Activated T-cell treated with anti-CD3 and anti-CD28 coated beads, Interleukin-2, amount 50 U/mL, for 4 hours (primary cell): Measurements from ENCODE around the gene HSD17B2. TPM values are rescaled to one million over a fixed set of nuclear protein-coding genes. Genes with fewer than 3 reads are reported as not detected.
"Not testable (repeated sequence)": the region's sequence is repeated elsewhere in the genome, so short reads cannot be mapped to it uniquely, and the experiment has no call there.

Experiments used
- ATAC-seq, 2 donors: fragments of 200-7000 bp; cut with Tn5 transposase; one replicate each; pipeline ENCODE4 v1.10.0; 2021
- DNase-seq: peaks from one replicate; pipeline ENCODE4 v3.0.0-alpha.2; 2020
- H3K27me3 Mint-ChIP-seq: one replicate; pipeline ENCODE4 v1.8.0; 2021; ENCODE audit warnings: low read depth, mixed read lengths
- H3K36me3 Mint-ChIP-seq: one replicate; pipeline ENCODE4 v1.8.0; 2022; ENCODE audit warnings: mixed read lengths; ENCODE audit not compliant: insufficient read depth
- H3K4me1 Mint-ChIP-seq: one replicate; pipeline ENCODE4 v1.8.0; 2021; ENCODE audit warnings: low read depth, mixed read lengths
- H3K4me3 Mint-ChIP-seq: one replicate; pipeline ENCODE4 v1.8.0; 2021; ENCODE audit warnings: mild to moderate bottlenecking, moderate library complexity, mixed read lengths
- H3K9me3 Mint-ChIP-seq: one replicate; pipeline ENCODE4 v1.8.0; 2021; ENCODE audit warnings: mixed read lengths
- total RNA-seq, 3 donors: library from RNA; stranded (reverse); gene quantifications; one replicate each; pipeline ENCODE4 v1.2.1, GENCODE V29; 2021

Gene HSD17B2
- total RNA-seq, 3 donors from 2014 or later, result not detected

- ATAC-seq, result peak in 1 of 2 donors; percentile 10
- H3K4me3 Mint-ChIP-seq, result not testable (repeated sequence)
Observed at GRCh38 chr16:82009789-82010188, 25.3 kb upstream of the HSD17B2 start.

GRCh38 chr16:82010649-82011048 lies 24.4 kb upstream of the HSD17B2 start:
- H3K27me3 Mint-ChIP-seq, result peaks cover 17% of the 10 kb centered on the region
- H3K4me3 Mint-ChIP-seq, result peak overlapping the region; percentile 78
- peaks cover 11% of the 10 kb centered on the region for H3K4me1 Mint-ChIP-seq
- H3K36me3 Mint-ChIP-seq, result peaks cover 6% of the 10 kb centered on the region
- DNase-seq (no peak), ATAC-seq (peak; percentile 32 to 56)
- peaks cover 20% of the 10 kb centered on the region for H3K9me3 Mint-ChIP-seq

More at GRCh38 chr16:82009789-82010188, 25.3 kb upstream of the HSD17B2 start:
- not testable (repeated sequence) for DNase-seq, H3K36me3 Mint-ChIP-seq
- H3K4me1 Mint-ChIP-seq, result peaks cover 11% of the 10 kb centered on the region
- H3K9me3 Mint-ChIP-seq, result peaks cover 15% of the 10 kb centered on the region
- H3K27me3 Mint-ChIP-seq, result peaks cover 17% of the 10 kb centered on the region

- peaks cover 20% of the 10 kb centered on the region for H3K9me3 Mint-ChIP-seq
- peaks cover 17% of the 10 kb centered on the region for H3K27me3 Mint-ChIP-seq
- H3K4me3 Mint-ChIP-seq, result peak within 1 kb of the TSS; percentile 78
- peaks cover 6% of the 10 kb centered on the region for H3K36me3 Mint-ChIP-seq
- DNase-seq, result peak; percentile 58
- peaks cover 11% of the 10 kb centered on the region for H3K4me1 Mint-ChIP-seq
- ATAC-seq, result peak; percentile 88 to 92
Observed at GRCh38 chr16:82011199-82011641, 23.8 kb upstream of the HSD17B2 start, which contains the start of gene SDR42E1. TSS of gene SDR42E1 (minus strand) at chr16:82011470. CDS start at chr16:82000858, 10,612 bp downstream.

GRCh38 chr16:82013139-82013538 lies 21.9 kb upstream of the HSD17B2 start:
- DNase-seq (no peak), ATAC-seq (no peak)
- Mint-ChIP-seq H3K27me3 (peaks cover 20% of the 10 kb centered on the region), H3K4me1 (peaks cover 11% of the 10 kb centered on the region), H3K36me3 (peaks cover 6% of the 10 kb centered on the region), H3K4me3 (no peak overlapping the region), H3K9me3 (peaks cover 17% of the 10 kb centered on the region)

- Mint-ChIP-seq H3K9me3 (peaks cover 5% of the 10 kb centered on the region), H3K27me3 (peaks cover 24% of the 10 kb centered on the region), H3K36me3 (peaks cover 2% of the 10 kb centered on the region), H3K4me1 (peaks cover 4% of the 10 kb centered on the region), H3K4me3 (no peak overlapping the region)
- DNase-seq, result no peak
- no peak for ATAC-seq
Observed at GRCh38 chr16:82016263-82016662, 18.8 kb upstream of the HSD17B2 start.

- Mint-ChIP-seq H3K27me3 (peaks cover 20% of the 10 kb centered on the region), H3K36me3 (no peaks in the 10 kb centered on the region), H3K9me3 (peaks cover 5% of the 10 kb centered on the region), H3K4me3 (no peak overlapping the region), H3K4me1 (no peaks in the 10 kb centered on the region)
- no peak for ATAC-seq
- DNase-seq, result no peak
Observed at GRCh38 chr16:82016964-82017363, 18.1 kb upstream of the HSD17B2 start.

- no peak overlapping the region for H3K4me3 Mint-ChIP-seq
- peaks cover 16% of the 10 kb centered on the region for H3K27me3 Mint-ChIP-seq
Observed at GRCh38 chr16:82017911-82018568, 17.0 kb upstream of the HSD17B2 start.

GRCh38 chr16:82019535-82019934 lies 15.5 kb upstream of the HSD17B2 start:
- Mint-ChIP-seq H3K9me3 (peaks cover 5% of the 10 kb centered on the region), H3K27me3 (peaks cover 28% of the 10 kb centered on the region), H3K4me1 (no peaks in the 10 kb centered on the region), H3K4me3 (no peak overlapping the region), H3K36me3 (no peaks in the 10 kb centered on the region)
- no peak for ATAC-seq
- DNase-seq, result no peak

More at GRCh38 chr16:82017911-82018568, 17.0 kb upstream of the HSD17B2 start:
- Mint-ChIP-seq H3K4me1 (no peaks in the 10 kb centered on the region), H3K9me3 (peaks cover 5% of the 10 kb centered on the region), H3K36me3 (no peaks in the 10 kb centered on the region)
- no peak for DNase-seq
- ATAC-seq, result no peak

- Mint-ChIP-seq H3K27me3 (peaks cover 29% of the 10 kb centered on the region), H3K4me3 (no peak overlapping the region), H3K4me1 (no peaks in the 10 kb centered on the region), H3K36me3 (no peaks in the 10 kb centered on the region), H3K9me3 (peaks cover 2% of the 10 kb centered on the region)
- DNase-seq (no peak), ATAC-seq (no peak)
Observed at GRCh38 chr16:82020051-82020450, 15.0 kb upstream of the HSD17B2 start.

GRCh38 chr16:82023206-82023605 lies 11.8 kb upstream of the HSD17B2 start:
- no peaks in the 10 kb centered on the region for H3K9me3 Mint-ChIP-seq
- H3K4me1 Mint-ChIP-seq, result no peaks in the 10 kb centered on the region
- H3K27me3 Mint-ChIP-seq, result peaks cover 27% of the 10 kb centered on the region
- no peak for DNase-seq
- no peaks in the 10 kb centered on the region for H3K36me3 Mint-ChIP-seq
- no peak for ATAC-seq
- no peak overlapping the region for H3K4me3 Mint-ChIP-seq

- Mint-ChIP-seq H3K9me3 (no peaks in the 10 kb centered on the region), H3K4me1 (no peaks in the 10 kb centered on the region), H3K36me3 (no peaks in the 10 kb centered on the region), H3K27me3 (peaks cover 19% of the 10 kb centered on the region), H3K4me3 (no peak overlapping the region)
- ATAC-seq (no peak), DNase-seq (no peak)
Observed at GRCh38 chr16:82024316-82024715, 10.7 kb upstream of the HSD17B2 start.

- ATAC-seq (no peak), DNase-seq (no peak)
- Mint-ChIP-seq H3K9me3 (no peaks in the 10 kb centered on the region), H3K36me3 (no peaks in the 10 kb centered on the region), H3K4me3 (no peak overlapping the region), H3K27me3 (peaks cover 16% of the 10 kb centered on the region), H3K4me1 (no peaks in the 10 kb centered on the region)
Observed at GRCh38 chr16:82024883-82025282, 10.2 kb upstream of the HSD17B2 start.

- peaks cover 16% of the 10 kb centered on the region for H3K27me3 Mint-ChIP-seq
- ATAC-seq, result no peak
- no peaks in the 10 kb centered on the region for H3K9me3 Mint-ChIP-seq
- DNase-seq, result no peak
- H3K4me3 Mint-ChIP-seq, result no peak overlapping the region
- H3K36me3 Mint-ChIP-seq, result no peaks in the 10 kb centered on the region
- no peaks in the 10 kb centered on the region for H3K4me1 Mint-ChIP-seq
Observed at GRCh38 chr16:82027629-82028064, 7.4 kb upstream of the HSD17B2 start.

- H3K36me3 Mint-ChIP-seq, result no peaks in the 10 kb centered on the region
- H3K27me3 Mint-ChIP-seq, result peaks cover 6% of the 10 kb centered on the region
- DNase-seq (no peak), ATAC-seq (no peak)
- no peaks in the 10 kb centered on the region for H3K4me1 Mint-ChIP-seq
- H3K9me3 Mint-ChIP-seq, result no peaks in the 10 kb centered on the region
- no peak overlapping the region for H3K4me3 Mint-ChIP-seq
Observed at GRCh38 chr16:82031116-82032084, 3.7 kb upstream of the HSD17B2 start.
